GM18526 (cell line): ENCODE results near the gene CCNB3.

Experiments used
- POLR2A ChIP-seq: IDR thresholded peaks from 3 replicates; pipeline ENCODE4 v1.6.1; 2011; ENCODE audit not compliant: insufficient read length; ENCODE audit errors: extremely low read depth

Gene CCNB3

GRCh38 chrX:50204364-50204899 lies at the start of gene CCNB3:
CCNB3 (plus strand) TSS chrX:50204765; CDS start chrX:50285164, 80,399 bp downstream.
- no peak for TF ChIP-seq POLR2A

- no peak for TF ChIP-seq POLR2A
These were observed 46.9 kb upstream of the CCNB3 start for GRCh38 chrX:50157545-50158135.

- no peak for TF ChIP-seq POLR2A
These were observed 46.0 kb upstream of the CCNB3 start for GRCh38 chrX:50158593-50158992.

- TF ChIP-seq POLR2A, result no peak
These were observed 43.4 kb upstream of the CCNB3 start for GRCh38 chrX:50161127-50161526.

GRCh38 chrX:50165727-50166126 lies 38.8 kb upstream of the CCNB3 start:
- TF ChIP-seq POLR2A, result no peak

GRCh38 chrX:50167366-50167765 lies 37.2 kb upstream of the CCNB3 start:
- TF ChIP-seq POLR2A, result no peak

GRCh38 chrX:50168241-50168687 lies 36.3 kb upstream of the CCNB3 start:
- TF ChIP-seq POLR2A, result no peak

GRCh38 chrX:50169717-50170116 lies 34.8 kb upstream of the CCNB3 start:
- no peak for TF ChIP-seq POLR2A

GRCh38 chrX:50180073-50180940 lies 24.3 kb upstream of the CCNB3 start:
- TF ChIP-seq POLR2A, result no peak

GRCh38 chrX:50183891-50184290 lies 20.7 kb upstream of the CCNB3 start:
- TF ChIP-seq POLR2A, result no peak

GRCh38 chrX:50188859-50189600 lies 15.5 kb upstream of the CCNB3 start:
- TF ChIP-seq POLR2A, result no peak

- no peak for TF ChIP-seq POLR2A
These were observed 6.2 kb upstream of the CCNB3 start for GRCh38 chrX:50198348-50198747.

GRCh38 chrX:50200907-50201306 lies 3.7 kb upstream of the CCNB3 start, which contains the start of gene AKAP4:
AKAP4 (minus strand) TSS chrX:50201007; CDS start chrX:50200889, 118 bp downstream.
- no peak for TF ChIP-seq POLR2A

GRCh38 chrX:50202539-50202938 lies 2.0 kb upstream of the CCNB3 start:
- no peak for TF ChIP-seq POLR2A

GRCh38 chrX:50206753-50207152 lies 2.2 kb downstream of the CCNB3 start:
- no peak for TF ChIP-seq POLR2A
